HG03045 (cell line): ENCODE measurements around the gene DAPP1.

Experiments used
- ATAC-seq: cut with Tn5 transposase; IDR thresholded peaks from one replicate; pipeline ENCODE4 v1.9.1; 2021; ENCODE audit warnings: mild to moderate bottlenecking, moderate library complexity; ENCODE audit not compliant: unreplicated experiment

Gene DAPP1

GRCh38 chr4:99894161-99894997 is 77.8 kb downstream of the DAPP1 start, which contains the start of gene LAMTOR3:
Gene LAMTOR3 (minus strand): TSS chr4:99894427. CDS start chr4:99893963, 464 bp downstream.
- peak; percentile 100 for ATAC-seq

GRCh38 chr4:99894998-99895397 is 78.4 kb downstream of the DAPP1 start:
- no peak for ATAC-seq

GRCh38 chr4:99915449-99915848 is 98.8 kb downstream of the DAPP1 start:
- no peak for ATAC-seq

GRCh38 chr4:99917575-99917974 is 100.9 kb downstream of the DAPP1 start:
- no peak for ATAC-seq

- ATAC-seq, result no peak
These were observed 102.0 kb downstream of the DAPP1 start for GRCh38 chr4:99918656-99919055.
